HCT116 (cell line): ENCODE data around the gene PAPPA2. TPM values are rescaled to one million over a fixed set of nuclear protein-coding genes. Genes with fewer than 3 reads are reported as not detected.

Source experiments
- ATAC-seq: fragments of 200-7000 bp; cut with Tn5 transposase; 2 replicates; pipeline ENCODE4 v1.9.1; 2020; ENCODE audit warnings: mild to moderate bottlenecking, moderate library complexity
- BruUV-seq: library from RNA; stranded (reverse); fragments of 400-500 nt; replicated peaks from 2 replicates; lab custom pipeline; 2021; lab: Mats Ljungman, UMichigan
- CTCF ChIA-PET: fragments of 300-600 bp; sonication (Branson Sonifier 250); formaldehyde crosslinking; loops from one replicate; lab custom pipeline; 2021; ENCODE audit warnings: antibody characterized with exemption; lab: Charles Lee
- POLR2A ChIA-PET: fragments of 300-600, 350-600 bp; sonication (Branson Sonifier 250); formaldehyde crosslinking; loops from one replicate; lab custom pipeline; 2021; ENCODE audit warnings: antibody characterized with exemption; lab: Charles Lee
- RAD21 ChIA-PET, 2 experiments: fragments of 300-600 bp; sonication (Branson Sonifier 250); formaldehyde crosslinking; loops; one replicate each; lab custom pipeline; 2023; ENCODE audit warnings: low total read pairs in 2 of 2; ENCODE audit not compliant: uncharacterized antibody in 2 of 2, unreplicated experiment in 2 of 2, low non-redundant PET in 1 of 2; lab: Charles Lee
- DNase-seq: peaks from one replicate; pipeline ENCODE4 v3.0.0-alpha.2; 2010; ENCODE audit warnings: low read depth, low spot score
- H2AFZ ChIP-seq: fragments of 200-600 bp; shearing (Covaris generic), sonication (generic); 2 replicates; pipeline ENCODE4 v1.6.1; 2017; ENCODE audit warnings: low read depth, mixed run types, mixed read lengths, antibody characterized with exemption, low read length; ENCODE audit not compliant: poor library complexity, severe bottlenecking
- H3K27ac ChIP-seq: 2 replicates; pipeline ENCODE4 v1.5.1; 2012; ENCODE audit warnings: low read depth, low read length
- H3K27me3 ChIP-seq: fragments of 200-600 bp; sonication (generic); 2 replicates; pipeline ENCODE4 v1.6.1; 2016; ENCODE audit warnings: mixed run types, low read length, mixed read lengths; ENCODE audit not compliant: insufficient read depth
- H3K36me3 ChIP-seq, 2 experiments: fragments of 200-500 bp in 1 of 2; fragments of 200-600 bp in 1 of 2; sonication (Bioruptor generic) in 1 of 2; sonication (generic) in 1 of 2; 2 replicates each; pipeline versions ENCODE4 v1.5.1 to v1.6.1; 2014 to 2016; ENCODE audit warnings: low read length in 2 of 2, inconsistent platforms in 1 of 2, mixed read lengths in 1 of 2, mixed run types in 1 of 2; ENCODE audit not compliant: insufficient read depth in 2 of 2, control insufficient read depth in 1 of 2
- H3K4me1 ChIP-seq, 2 experiments: fragments of 200-600 bp in 1 of 2; sonication (generic) in 1 of 2; 2 replicates each; pipeline versions ENCODE4 v1.5.1 to v1.6.1; 2012 to 2017; ENCODE audit warnings: low read length in 2 of 2, inconsistent platforms in 1 of 2, mild to moderate bottlenecking in 1 of 2, mixed read lengths in 1 of 2, mixed run types in 1 of 2, moderate library complexity in 1 of 2; ENCODE audit not compliant: insufficient read depth in 2 of 2, control insufficient read depth in 1 of 2
- H3K4me2 ChIP-seq: fragments of 200-600 bp; sonication (generic); 2 replicates; pipeline ENCODE4 v1.6.1; 2017; ENCODE audit warnings: mixed run types, low read length, mixed read lengths
- H3K4me3 ChIP-seq, 2 experiments: fragments of 200-600 bp in 1 of 2; sonication (generic) in 1 of 2; replicated peaks in 1 of 2; 2 replicates each; pipeline ENCODE4 v1.5.1; 2011 to 2016; ENCODE audit warnings: low read length in 2 of 2, control low read depth in 1 of 2, low read depth in 1 of 2, mild to moderate bottlenecking in 1 of 2, mixed read lengths in 1 of 2, mixed run types in 1 of 2
- H3K79me2 ChIP-seq: fragments of 200-600 bp; sonication (generic); 2 replicates; pipeline ENCODE4 v1.6.1; 2017; ENCODE audit warnings: mild to moderate bottlenecking, mixed run types, low read length, moderate library complexity, mixed read lengths; ENCODE audit not compliant: insufficient read depth
- H3K9ac ChIP-seq: fragments of 200-600 bp; sonication (generic); 2 replicates; pipeline ENCODE4 v1.6.1; 2016; ENCODE audit warnings: low read length, mixed read lengths
- H3K9me2 ChIP-seq: fragments of 200-600 bp; sonication (generic), shearing (Covaris generic); 2 replicates; pipeline ENCODE4 v1.6.1; 2017; ENCODE audit warnings: mixed run types, mild to moderate bottlenecking, moderate library complexity; ENCODE audit not compliant: insufficient read depth
- H3K9me3 ChIP-seq, 2 experiments: fragments of 200-500 bp in 1 of 2; fragments of 200-600 bp in 1 of 2; sonication (Bioruptor generic) in 1 of 2; sonication (generic) in 1 of 2; 2 replicates each; pipeline ENCODE4 v1.6.1; 2014 to 2017; ENCODE audit warnings: low read length in 2 of 2, mixed read lengths in 2 of 2, inconsistent platforms in 1 of 2, low read depth in 1 of 2, mild to moderate bottlenecking in 1 of 2, mixed run types in 1 of 2, moderate library complexity in 1 of 2; ENCODE audit not compliant: control insufficient read depth in 1 of 2, insufficient read depth in 1 of 2
- H4K20me1 ChIP-seq: fragments of 200-600 bp; sonication (generic), shearing (Covaris generic); 2 replicates; pipeline ENCODE4 v1.6.1; 2017; ENCODE audit warnings: mixed run types, mild to moderate bottlenecking, moderate library complexity; ENCODE audit not compliant: insufficient read depth
- CBX3 ChIP-seq: IDR thresholded peaks from 2 replicates; pipeline ENCODE4 v1.6.1; 2012; ENCODE audit warnings: low read depth
- EZH2 ChIP-seq: fragments of 200-600 bp; sonication (generic); IDR thresholded peaks from 2 replicates; pipeline ENCODE4 v1.6.1; 2017; ENCODE audit warnings: antibody characterized with exemption, mixed run types
- EZH2phosphoT487 ChIP-seq: fragments of 200-600 bp; IDR thresholded peaks from 2 replicates; pipeline ENCODE4 v1.6.1; 2018; ENCODE audit warnings: antibody characterized with exemption, borderline replicate concordance
- FOSL1 ChIP-seq: IDR thresholded peaks from 2 replicates; pipeline ENCODE4 v1.6.1; 2012; ENCODE audit warnings: low read depth
- POLR2A ChIP-seq: IDR thresholded peaks from 2 replicates; pipeline ENCODE4 v1.7.0; 2011; ENCODE audit warnings: borderline replicate concordance; ENCODE audit not compliant: insufficient read depth, insufficient read length; ENCODE audit errors: extremely low read depth
- POLR2AphosphoS5 ChIP-seq: IDR thresholded peaks from 2 replicates; pipeline ENCODE4 v1.6.1; 2011; ENCODE audit warnings: mild to moderate bottlenecking, low read depth, low read length, moderate library complexity
- RAD21 ChIP-seq: IDR thresholded peaks from 2 replicates; pipeline ENCODE4 v1.6.1; 2012; ENCODE audit warnings: low read depth, mild to moderate bottlenecking
- intact Hi-C: fragments of 100-400 bp; cut with micrococcal nuclease; formaldehyde crosslinking; loops from 2 replicates; pipeline ENCODE4 v1.10.0; 2022
- total RNA-seq: library from RNA; stranded (reverse); gene quantifications from one replicate; pipeline ENCODE4 v1.2.1, GENCODE V29; 2021; ENCODE audit not compliant: unreplicated experiment
- TF ChIP-seq, protein P1 (sequence below): IDR thresholded peaks from 2 replicates; pipeline ENCODE4 v1.6.1; 2012

PAPPA2 gene
- total RNA-seq, 1 experiment from 2014 or later = not detected

DNA sequence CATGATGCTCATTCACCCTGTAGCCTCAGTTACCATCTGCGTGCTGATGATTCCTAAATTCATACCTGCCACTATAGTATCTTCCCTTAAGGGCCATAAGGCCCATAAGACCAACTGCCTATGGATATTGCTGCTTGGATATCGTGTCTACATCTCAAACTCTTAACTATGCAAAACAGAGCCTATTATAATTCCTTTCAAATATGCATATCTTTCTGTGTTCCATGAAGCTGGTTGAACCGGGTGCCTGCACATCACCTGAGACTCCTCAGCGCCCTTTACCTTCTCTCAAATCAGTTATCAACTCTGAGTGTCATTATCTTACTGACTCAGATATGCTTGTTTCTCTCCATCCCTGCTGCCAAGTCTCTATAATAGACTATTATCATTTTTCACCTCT is 311.2 kb downstream of the PAPPA2 start:
- BruUV-seq = no TSS peak
- H3K4me2 ChIP-seq = no peak overlapping the region
- no peaks in the 10 kb centered on the region for H3K36me3 ChIP-seq
- ChIA-PET CTCF (no interaction called here), RAD21 (no interaction called here), POLR2A (no interaction called here)
- TF ChIP-seq CBX3 (no peak), POLR2AphosphoS5 (no peak), FOSL1 (no peak), EZH2phosphoT487 (no peak), RAD21 (no peak), EZH2 (no peak)
- TF ChIP-seq, protein P1, sequence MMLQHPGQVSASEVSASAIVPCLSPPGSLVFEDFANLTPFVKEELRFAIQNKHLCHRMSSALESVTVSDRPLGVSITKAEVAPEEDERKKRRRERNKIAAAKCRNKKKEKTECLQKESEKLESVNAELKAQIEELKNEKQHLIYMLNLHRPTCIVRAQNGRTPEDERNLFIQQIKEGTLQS = no peak
- DNase-seq (no peak), ATAC-seq (no peak)
- H3K4me1 ChIP-seq = no peaks in the 10 kb centered on the region
- no peaks in the 10 kb centered on the region for H3K9me2 ChIP-seq
- no peaks in the 10 kb centered on the region for H3K9me3 ChIP-seq
- intact Hi-C loops = no loop called here
- no peak overlapping the region for H3K9ac ChIP-seq
- H3K4me3 ChIP-seq = no peak overlapping the region
- H2AFZ ChIP-seq = no peak overlapping the region
- H4K20me1 ChIP-seq = no peaks in the 10 kb centered on the region
- H3K27ac ChIP-seq = no peak overlapping the region
- H3K79me2 ChIP-seq = no peaks in the 10 kb centered on the region
- peaks cover 23% of the 10 kb centered on the region for H3K27me3 ChIP-seq

DNA sequence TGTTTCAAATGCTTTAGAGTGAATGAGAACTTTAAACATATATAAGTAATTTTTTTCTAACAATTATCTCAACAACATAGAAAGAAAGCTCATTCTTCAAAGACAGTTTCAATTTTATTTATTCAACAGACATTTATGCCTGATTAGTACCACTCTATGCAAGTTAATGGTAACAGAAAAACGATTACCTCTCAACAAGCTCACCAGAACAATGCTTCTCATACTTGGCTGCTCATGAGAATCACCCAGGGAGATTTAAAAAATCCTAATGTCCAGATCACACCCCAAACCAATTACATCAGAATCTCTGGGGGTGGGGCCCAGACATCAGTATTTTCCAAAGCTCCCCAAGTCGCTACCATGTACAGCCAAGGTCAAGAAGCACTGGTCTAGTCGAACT is 312.4 kb downstream of the PAPPA2 start:
- DNase-seq = no peak
- no peaks in the 10 kb centered on the region for H4K20me1 ChIP-seq
- no peaks in the 10 kb centered on the region for H3K4me1 ChIP-seq
- ChIA-PET RAD21 (no interaction called here), POLR2A (no interaction called here), CTCF (no interaction called here)
- no peaks in the 10 kb centered on the region for H3K9me2 ChIP-seq
- no peaks in the 10 kb centered on the region for H3K79me2 ChIP-seq
- H3K27me3 ChIP-seq = peaks cover 15% of the 10 kb centered on the region
- no peak for ATAC-seq
- TF ChIP-seq POLR2A = no peak
- no TSS peak for BruUV-seq
- no peak overlapping the region for H3K9ac ChIP-seq
- no peaks in the 10 kb centered on the region for H3K9me3 ChIP-seq
- intact Hi-C loops = loop anchor here (5.0 kb wide), 1 partner anchor 222 kb away; no protein-coding TSS in a partner anchor
- no peaks in the 10 kb centered on the region for H3K36me3 ChIP-seq
- no peak overlapping the region for H3K27ac ChIP-seq
- no peak overlapping the region for H3K4me2 ChIP-seq
- no peak overlapping the region for H2AFZ ChIP-seq
- no peak overlapping the region for H3K4me3 ChIP-seq
